T-helper 2 cell (primary cell): ENCODE results near the gene BTBD10.

Experiments
- DNase-seq, 5 experiments: peaks; one replicate each; pipeline versions ENCODE4 v3.0.0 to v3.0.0-alpha.2; 2012 to 2022
- total RNA-seq, 2 donors: gene quantifications; one replicate each; lab custom pipeline; 2026; lab: John Stamatoyannopoulos, UW

BTBD10 gene
- 14.7 to 29.5 reads per million in 2 donors for total RNA-seq

GRCh38 chr11:13462901-13463778, at the start of gene BTBD10:
Gene BTBD10 (minus strand): TSS chr11:13463222. CDS start chr11:13445124, 18,098 bp downstream.
- peak; percentile 82 to 97 (median 86) for DNase-seq

- DNase-seq, result no peak
Measured at GRCh38 chr11:13503393-13503792, 40.4 kb upstream of the BTBD10 start.

- DNase-seq, result no peak
Measured at GRCh38 chr11:13502492-13502891, 39.5 kb upstream of the BTBD10 start.

- DNase-seq, result no peak
Measured at GRCh38 chr11:13495929-13496328, 32.9 kb upstream of the BTBD10 start, which contains the start of gene PTH. Gene PTH (minus strand): TSS chr11:13495997. CDS start chr11:13492855, 3,142 bp downstream.

- no peak for DNase-seq
Measured at GRCh38 chr11:13494051-13494450, 31.0 kb upstream of the BTBD10 start.

- DNase-seq, result peak in 2 of 5 experiments; percentile 24 to 43
Measured at GRCh38 chr11:13487661-13488030, 24.6 kb upstream of the BTBD10 start.

- peak; percentile 28 to 67 (median 56) for DNase-seq
Measured at GRCh38 chr11:13486926-13487660, 24.1 kb upstream of the BTBD10 start.

- DNase-seq, result no peak
Measured at GRCh38 chr11:13480198-13480597, 17.2 kb upstream of the BTBD10 start.

- DNase-seq, result no peak
Measured at GRCh38 chr11:13479688-13480087, 16.7 kb upstream of the BTBD10 start.

- no peak for DNase-seq
Measured at GRCh38 chr11:13475091-13475490, 12.1 kb upstream of the BTBD10 start.

- no peak for DNase-seq
Measured at GRCh38 chr11:13473013-13473722, 10.1 kb upstream of the BTBD10 start.

- no peak for DNase-seq
Measured at GRCh38 chr11:13468750-13469149, 5.7 kb upstream of the BTBD10 start.

- DNase-seq, result peak in 1 of 5 experiments; percentile 20
Measured at GRCh38 chr11:13465909-13466371, 2.9 kb upstream of the BTBD10 start.

GRCh38 chr11:13463779-13464290, 813 bp upstream of the BTBD10 start:
- DNase-seq, result no peak

GRCh38 chr11:13462311-13462900, 616 bp downstream of the BTBD10 start:
- peak; percentile 32 to 60 (median 48) for DNase-seq

GRCh38 chr11:13461291-13461690, 1.7 kb downstream of the BTBD10 start:
- no peak for DNase-seq

- peak in 1 of 5 experiments; percentile 13 for DNase-seq
Measured at GRCh38 chr11:13450832-13451397, 12.1 kb downstream of the BTBD10 start.

- DNase-seq, result no peak
Measured at GRCh38 chr11:13449522-13449921, 13.5 kb downstream of the BTBD10 start.

- DNase-seq, result no peak
Measured at GRCh38 chr11:13448876-13449275, 14.1 kb downstream of the BTBD10 start.

GRCh38 chr11:13446444-13446843, 16.6 kb downstream of the BTBD10 start:
- no peak for DNase-seq

- DNase-seq, result no peak
Measured at GRCh38 chr11:13445588-13445987, 17.4 kb downstream of the BTBD10 start.
